ENCODE results near the gene APOL5.
"Not testable (repeated sequence)": the region's sequence is repeated elsewhere in the genome, so short reads cannot be mapped to it uniquely, and the experiment has no call there.

Gene APOL5, protein sequence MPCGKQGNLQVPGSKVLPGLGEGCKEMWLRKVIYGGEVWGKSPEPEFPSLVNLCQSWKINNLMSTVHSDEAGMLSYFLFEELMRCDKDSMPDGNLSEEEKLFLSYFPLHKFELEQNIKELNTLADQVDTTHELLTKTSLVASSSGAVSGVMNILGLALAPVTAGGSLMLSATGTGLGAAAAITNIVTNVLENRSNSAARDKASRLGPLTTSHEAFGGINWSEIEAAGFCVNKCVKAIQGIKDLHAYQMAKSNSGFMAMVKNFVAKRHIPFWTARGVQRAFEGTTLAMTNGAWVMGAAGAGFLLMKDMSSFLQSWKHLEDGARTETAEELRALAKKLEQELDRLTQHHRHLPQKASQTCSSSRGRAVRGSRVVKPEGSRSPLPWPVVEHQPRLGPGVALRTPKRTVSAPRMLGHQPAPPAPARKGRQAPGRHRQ

GRCh38 chr22:35717572-35717971, at the start of gene APOL5:
Gene APOL5, plus strand, starts transcription at chr22:35717872. Its CDS starts 0 bp downstream, at chr22:35717872.
- DNase-seq (ENCODE audit: low read depth): no peak

GRCh38 chr22:35674335-35674734, 43.3 kb upstream of the APOL5 start:
- DNase-seq (ENCODE audit: low read depth): no peak

DNA sequence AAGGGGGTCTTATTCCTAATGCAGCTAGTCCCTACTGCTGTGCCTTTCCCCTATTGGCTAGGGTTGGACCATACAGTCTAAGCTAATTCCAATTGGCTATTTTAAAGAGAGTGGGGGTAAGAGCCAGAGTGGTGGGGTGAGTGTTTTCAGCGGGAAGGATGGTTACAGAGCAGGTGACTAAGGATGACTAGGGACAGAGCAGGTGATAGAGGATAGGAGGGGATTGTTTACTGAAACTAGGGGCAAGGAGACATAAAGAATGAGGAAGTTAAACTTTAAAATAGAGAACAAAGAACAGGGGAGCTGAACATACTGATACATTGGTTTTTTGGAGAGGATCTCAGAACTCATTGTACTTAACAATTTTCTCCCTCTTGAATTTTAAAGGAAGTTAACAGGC, 41.6 kb upstream of the APOL5 start:
- DNase-seq (ENCODE audit: low read depth): not testable (repeated sequence)

DNA sequence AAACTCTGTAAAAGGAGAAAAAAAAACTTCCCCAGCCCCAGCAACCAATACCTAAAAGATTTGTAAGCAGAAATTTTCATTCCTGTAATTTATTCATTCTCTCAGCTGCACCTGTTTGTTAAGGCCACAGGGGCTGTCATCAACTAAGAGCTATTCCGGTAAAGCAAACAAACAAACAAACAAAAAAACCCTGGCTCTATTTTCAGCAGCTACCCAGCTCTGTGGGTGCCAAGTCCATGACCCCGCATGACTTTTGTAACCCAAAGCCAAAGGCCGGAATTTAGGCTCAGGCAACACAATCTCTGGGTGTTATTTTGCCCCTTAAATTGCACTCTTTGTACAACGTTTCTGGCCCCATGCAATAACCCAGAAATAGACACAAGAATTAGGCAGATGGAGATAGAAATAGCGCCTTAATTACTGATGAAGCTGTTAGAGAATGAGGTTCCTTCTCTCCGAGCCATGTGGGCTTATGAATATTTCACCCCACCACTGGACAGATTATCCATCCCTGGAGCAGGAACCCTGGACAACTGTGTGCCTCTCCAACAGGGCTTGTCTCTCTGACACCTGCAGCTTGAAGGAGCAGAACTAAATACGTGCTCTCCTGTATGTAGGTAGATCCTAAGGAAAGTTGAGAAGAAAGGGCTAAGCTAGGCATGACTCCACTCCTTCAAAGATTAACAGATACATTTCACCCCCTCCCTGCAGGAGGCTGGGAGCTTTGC, 40.0 kb upstream of the APOL5 start:
- DNase-seq (ENCODE audit: low read depth): no peak

GRCh38 chr22:35678836-35679235, 38.8 kb upstream of the APOL5 start:
- no peak for DNase-seq (ENCODE audit: low read depth)

GRCh38 chr22:35679492-35679891, 38.2 kb upstream of the APOL5 start:
- not testable (repeated sequence) for DNase-seq (ENCODE audit: low read depth)

GRCh38 chr22:35681454-35682052, 36.1 kb upstream of the APOL5 start:
- no peak for DNase-seq (ENCODE audit: low read depth)

- DNase-seq (ENCODE audit: low read depth): no peak
Measured at GRCh38 chr22:35683560-35683959, 34.1 kb upstream of the APOL5 start.

DNA sequence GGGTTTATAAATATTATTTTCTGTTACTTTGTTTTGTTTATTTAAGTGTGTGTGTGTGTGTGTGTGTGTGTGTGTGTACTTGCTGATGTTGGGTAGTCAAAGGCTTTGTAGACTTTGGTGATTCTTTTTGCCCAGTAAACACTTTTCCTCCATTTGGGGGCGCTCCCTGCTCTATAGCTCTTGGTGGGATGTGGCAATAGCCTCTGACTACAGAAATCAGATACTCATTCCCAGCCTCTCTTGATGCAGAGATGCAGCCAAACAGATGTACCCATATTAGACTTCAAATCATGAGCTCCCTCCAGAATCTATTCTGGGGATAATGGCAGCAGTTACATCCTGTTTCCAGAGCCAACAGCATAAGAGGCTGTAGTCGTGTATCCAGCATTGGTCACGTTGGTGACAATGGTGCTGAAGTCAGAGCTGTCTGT, 33.4 kb upstream of the APOL5 start:
- DNase-seq (ENCODE audit: low read depth): peak; percentile 85

DNA sequence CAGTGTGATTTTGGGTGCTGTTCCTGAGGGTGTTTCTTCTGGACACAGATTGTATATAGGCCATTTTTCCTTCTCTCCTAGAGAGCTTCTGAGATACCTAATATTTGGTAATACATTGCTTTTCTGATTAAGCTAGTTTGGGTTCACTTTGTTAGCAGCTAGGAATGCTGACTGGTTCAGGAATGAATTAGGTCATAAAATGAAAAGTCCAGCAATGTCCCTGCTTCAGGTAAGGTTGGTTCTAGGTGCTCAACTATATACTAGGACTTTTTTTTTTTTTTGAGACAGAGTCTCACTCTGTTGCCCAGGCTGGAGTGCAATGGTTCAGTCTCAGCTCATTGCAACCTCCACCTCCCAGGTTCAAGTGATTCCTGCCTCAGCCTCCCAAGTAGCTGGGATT, 32.9 kb upstream of the APOL5 start:
- no peak for DNase-seq (ENCODE audit: low read depth)

GRCh38 chr22:35685731-35686130, 31.9 kb upstream of the APOL5 start:
- DNase-seq (ENCODE audit: low read depth): no peak

GRCh38 chr22:35686298-35686697, 31.4 kb upstream of the APOL5 start:
- no peak for DNase-seq (ENCODE audit: low read depth)

DNA sequence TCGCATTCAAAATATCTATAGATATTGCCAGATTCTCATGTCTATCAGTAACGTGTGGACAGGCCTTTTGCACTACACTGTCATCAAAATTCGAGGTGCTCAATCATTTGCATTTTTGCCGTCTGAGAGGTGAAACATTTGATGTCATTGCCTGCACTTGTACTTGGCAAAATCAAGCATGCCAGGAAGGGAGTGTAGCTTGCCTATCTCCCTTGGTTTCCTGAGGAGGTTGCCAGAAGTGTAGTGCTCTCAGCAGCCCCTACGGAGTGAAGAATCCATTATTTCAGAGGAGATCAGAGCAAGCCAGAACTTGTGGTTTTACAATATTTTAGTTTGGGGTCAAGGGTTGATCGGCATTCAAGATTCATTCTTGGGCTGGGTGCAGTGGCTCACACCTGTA, 30.2 kb upstream of the APOL5 start:
- no peak for DNase-seq (ENCODE audit: low read depth)

GRCh38 chr22:35688913-35689675, 28.6 kb upstream of the APOL5 start:
- DNase-seq (ENCODE audit: low read depth): no peak

GRCh38 chr22:35690001-35690400, 27.7 kb upstream of the APOL5 start:
- no peak for DNase-seq (ENCODE audit: low read depth)

DNA sequence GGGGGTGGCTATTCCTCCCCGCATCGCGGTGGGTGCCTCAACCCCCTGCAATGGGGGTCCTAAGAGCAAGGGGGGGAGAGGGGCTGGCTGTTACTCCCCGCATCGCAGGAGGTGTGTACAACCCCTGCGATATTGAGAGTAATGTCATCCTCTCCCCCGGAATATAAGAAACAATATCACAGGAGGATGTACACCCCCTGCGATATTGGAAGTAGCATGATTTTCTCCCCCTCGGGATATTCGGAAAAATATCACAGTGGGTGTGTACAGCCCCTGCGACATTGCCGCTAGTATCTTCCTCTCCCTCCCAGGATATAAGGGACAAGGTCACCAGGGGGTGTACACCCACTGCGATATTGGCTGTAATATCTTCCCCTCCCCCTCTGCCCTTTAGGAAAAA, 22.5 kb upstream of the APOL5 start:
- DNase-seq (ENCODE audit: low read depth): no peak

GRCh38 chr22:35697142-35697541, 20.5 kb upstream of the APOL5 start:
- DNase-seq (ENCODE audit: low read depth): no peak

GRCh38 chr22:35699852-35700251, 17.8 kb upstream of the APOL5 start:
- DNase-seq (ENCODE audit: low read depth): not testable (repeated sequence)

- DNase-seq (ENCODE audit: low read depth): peak; percentile 9
Measured at GRCh38 chr22:35703861-35704584, 13.6 kb upstream of the APOL5 start.

- DNase-seq (ENCODE audit: low read depth): peak; percentile 85
Measured at GRCh38 chr22:35705141-35705540, 12.5 kb upstream of the APOL5 start.

GRCh38 chr22:35708453-35708852, 9.2 kb upstream of the APOL5 start:
- no peak for DNase-seq (ENCODE audit: low read depth)
